Measurements from ENCODE around the gene DBP.

DBP gene

DNA sequence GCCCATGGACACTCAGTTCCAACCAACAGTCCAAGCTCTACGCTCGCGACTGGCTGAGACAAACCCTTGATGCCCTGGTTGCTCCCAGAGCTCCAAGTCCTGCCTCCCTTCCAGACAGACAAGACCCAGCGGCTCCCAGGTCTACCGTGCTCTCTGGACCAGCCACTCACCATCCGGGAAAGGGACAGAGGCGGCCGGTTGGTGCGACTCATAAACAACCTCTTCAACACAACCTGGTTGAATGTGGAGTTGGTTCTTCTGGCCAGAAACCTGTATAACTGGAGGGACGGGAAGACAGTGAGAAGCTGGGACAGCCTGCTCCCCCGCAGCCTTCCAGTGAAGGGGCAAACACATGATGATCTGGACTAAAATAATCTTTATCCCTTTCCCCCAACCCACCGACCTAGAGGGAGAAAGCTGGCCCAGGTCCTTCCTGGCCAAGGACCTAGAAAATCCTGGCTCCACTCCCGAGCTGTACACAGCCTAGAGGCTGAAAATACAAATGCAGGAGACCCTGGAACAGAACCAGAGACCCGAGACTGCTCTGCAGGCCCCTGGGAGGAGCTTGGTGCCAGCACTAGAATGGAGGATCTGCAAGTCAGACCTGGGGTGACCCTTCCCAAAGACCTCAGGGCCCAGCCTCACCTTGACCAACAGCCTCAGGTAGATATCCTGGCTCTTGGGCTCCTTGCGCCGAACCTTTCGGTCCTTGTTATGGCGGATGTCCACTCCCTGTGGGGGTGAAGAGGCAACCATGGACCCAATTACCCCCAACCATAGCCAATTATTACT, 19.8 kb downstream of the DBP start:
- Histone ChIP-seq H3K4me3 (ENCODE audit: low read length) (peak overlapping the region; percentile 96), H3K4me2 (ENCODE audit: low read length) (peak overlapping the region; percentile 98), H3K4me1 (ENCODE audit: low read length) (peaks cover 28% of the 10 kb centered on the region), H3K9me3 (ENCODE audit: insufficient read depth, low read length) (no peaks in the 10 kb centered on the region), H3K79me2 (ENCODE audit: low read length) (peaks cover 46% of the 10 kb centered on the region), H3K36me3 (replicated peaks; ENCODE audit: low read depth, low read length) (peaks cover 39% of the 10 kb centered on the region), H3K27ac (ENCODE audit: low read length) (peak overlapping the region; percentile 62), H4K20me1 (ENCODE audit: insufficient read depth, low read length) (peaks cover 46% of the 10 kb centered on the region), H3K9ac (ENCODE audit: low read length) (peak overlapping the region; percentile 99), H3K27me3 (ENCODE audit: low read depth, low read length) (no peaks in the 10 kb centered on the region), H2AFZ (ENCODE audit: low read depth, low read length) (no peak overlapping the region)
- TF ChIP-seq EZH2phosphoT487 (IDR thresholded peaks at IDR 0.05; ENCODE audit: low read depth), result no peak
- TF ChIP-seq, protein P1, sequence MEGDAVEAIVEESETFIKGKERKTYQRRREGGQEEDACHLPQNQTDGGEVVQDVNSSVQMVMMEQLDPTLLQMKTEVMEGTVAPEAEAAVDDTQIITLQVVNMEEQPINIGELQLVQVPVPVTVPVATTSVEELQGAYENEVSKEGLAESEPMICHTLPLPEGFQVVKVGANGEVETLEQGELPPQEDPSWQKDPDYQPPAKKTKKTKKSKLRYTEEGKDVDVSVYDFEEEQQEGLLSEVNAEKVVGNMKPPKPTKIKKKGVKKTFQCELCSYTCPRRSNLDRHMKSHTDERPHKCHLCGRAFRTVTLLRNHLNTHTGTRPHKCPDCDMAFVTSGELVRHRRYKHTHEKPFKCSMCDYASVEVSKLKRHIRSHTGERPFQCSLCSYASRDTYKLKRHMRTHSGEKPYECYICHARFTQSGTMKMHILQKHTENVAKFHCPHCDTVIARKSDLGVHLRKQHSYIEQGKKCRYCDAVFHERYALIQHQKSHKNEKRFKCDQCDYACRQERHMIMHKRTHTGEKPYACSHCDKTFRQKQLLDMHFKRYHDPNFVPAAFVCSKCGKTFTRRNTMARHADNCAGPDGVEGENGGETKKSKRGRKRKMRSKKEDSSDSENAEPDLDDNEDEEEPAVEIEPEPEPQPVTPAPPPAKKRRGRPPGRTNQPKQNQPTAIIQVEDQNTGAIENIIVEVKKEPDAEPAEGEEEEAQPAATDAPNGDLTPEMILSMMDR (IDR thresholded peaks at IDR 0.05; ENCODE audit: low read depth, low read length), result no peak

DNA sequence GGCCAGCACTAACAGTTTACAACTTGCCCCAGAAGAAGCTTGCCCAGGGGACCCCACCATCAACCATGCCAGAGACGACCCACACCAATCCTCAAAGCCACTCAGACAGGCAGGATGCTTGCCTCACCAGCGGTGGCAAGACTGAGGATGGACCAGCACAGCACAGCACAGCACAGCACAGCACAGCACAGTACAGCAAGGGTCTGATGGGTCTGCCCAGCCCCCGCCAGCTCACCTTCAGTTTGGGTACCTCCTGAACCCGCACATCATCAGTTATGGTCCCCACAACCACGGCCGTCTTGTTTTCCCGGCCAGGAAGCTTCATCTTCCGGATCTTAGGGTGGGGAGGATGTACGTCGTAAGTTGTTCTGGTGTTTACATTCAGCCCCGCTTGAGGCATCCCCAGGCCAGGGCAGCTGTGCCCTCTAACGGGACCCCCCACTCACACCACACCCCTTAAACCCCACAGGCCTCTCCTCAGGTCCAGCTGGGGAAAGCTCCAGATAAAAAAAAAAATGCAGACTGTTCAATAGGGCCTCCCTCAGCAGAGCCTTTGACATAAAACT, 20.6 kb downstream of the DBP start:
- Histone ChIP-seq H3K27me3 (ENCODE audit: low read depth, low read length) (no peaks in the 10 kb centered on the region), H3K9me3 (ENCODE audit: insufficient read depth, low read length) (no peaks in the 10 kb centered on the region), H3K4me3 (ENCODE audit: low read length) (no peak overlapping the region), H3K79me2 (ENCODE audit: low read length) (peaks cover 46% of the 10 kb centered on the region), H3K27ac (ENCODE audit: low read length) (no peak overlapping the region), H2AFZ (ENCODE audit: low read depth, low read length) (no peak overlapping the region), H3K4me2 (ENCODE audit: low read length) (peak overlapping the region; percentile 98), H3K4me1 (ENCODE audit: low read length) (peaks cover 24% of the 10 kb centered on the region), H3K36me3 (replicated peaks; ENCODE audit: low read depth, low read length) (peaks cover 39% of the 10 kb centered on the region), H4K20me1 (ENCODE audit: insufficient read depth, low read length) (peaks cover 46% of the 10 kb centered on the region), H3K9ac (ENCODE audit: low read length) (no peak overlapping the region)
- TF ChIP-seq EZH2phosphoT487 (IDR thresholded peaks at IDR 0.05; ENCODE audit: low read depth), result no peak
- TF ChIP-seq, protein P1 (IDR thresholded peaks at IDR 0.05; ENCODE audit: low read depth, low read length), result no peak

DNA sequence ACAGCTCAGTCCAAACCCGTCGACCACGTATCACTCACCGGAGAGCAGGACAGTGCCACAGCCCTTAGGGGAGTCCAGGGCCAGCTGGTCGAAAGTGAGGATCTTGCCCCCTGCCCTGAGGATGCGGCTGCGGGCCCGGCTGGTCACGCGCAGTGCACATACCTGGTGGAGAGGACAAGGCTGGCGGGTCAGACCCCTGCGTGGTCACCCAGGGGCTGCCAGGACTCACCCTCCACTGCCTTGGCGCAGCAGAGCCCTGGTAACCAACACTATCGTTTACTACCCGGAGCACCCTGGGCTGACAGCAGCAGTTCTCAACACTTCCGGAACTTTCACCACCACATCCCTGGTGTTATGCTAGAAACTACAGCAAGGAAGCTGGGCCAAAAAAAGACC, 21.1 kb downstream of the DBP start:
- H3K27me3 ChIP-seq (ENCODE audit: low read depth, low read length), result no peaks in the 10 kb centered on the region
- no peak overlapping the region for H3K4me3 ChIP-seq (ENCODE audit: low read length)
- no peak overlapping the region for H3K4me2 ChIP-seq (ENCODE audit: low read length)
- no peak overlapping the region for H3K27ac ChIP-seq (ENCODE audit: low read length)
- H3K36me3 ChIP-seq (replicated peaks; ENCODE audit: low read depth, low read length), result peaks cover 39% of the 10 kb centered on the region
- TF ChIP-seq EZH2phosphoT487 (IDR thresholded peaks at IDR 0.05; ENCODE audit: low read depth), result no peak
- TF ChIP-seq, protein P1 (IDR thresholded peaks at IDR 0.05; ENCODE audit: low read depth, low read length), result no peak
- no peak overlapping the region for H2AFZ ChIP-seq (ENCODE audit: low read depth, low read length)
- peaks cover 46% of the 10 kb centered on the region for H3K79me2 ChIP-seq (ENCODE audit: low read length)
- H4K20me1 ChIP-seq (ENCODE audit: insufficient read depth, low read length), result peaks cover 46% of the 10 kb centered on the region
- no peak overlapping the region for H3K9ac ChIP-seq (ENCODE audit: low read length)
- no peaks in the 10 kb centered on the region for H3K9me3 ChIP-seq (ENCODE audit: insufficient read depth, low read length)
- peaks cover 21% of the 10 kb centered on the region for H3K4me1 ChIP-seq (ENCODE audit: low read length)

DNA sequence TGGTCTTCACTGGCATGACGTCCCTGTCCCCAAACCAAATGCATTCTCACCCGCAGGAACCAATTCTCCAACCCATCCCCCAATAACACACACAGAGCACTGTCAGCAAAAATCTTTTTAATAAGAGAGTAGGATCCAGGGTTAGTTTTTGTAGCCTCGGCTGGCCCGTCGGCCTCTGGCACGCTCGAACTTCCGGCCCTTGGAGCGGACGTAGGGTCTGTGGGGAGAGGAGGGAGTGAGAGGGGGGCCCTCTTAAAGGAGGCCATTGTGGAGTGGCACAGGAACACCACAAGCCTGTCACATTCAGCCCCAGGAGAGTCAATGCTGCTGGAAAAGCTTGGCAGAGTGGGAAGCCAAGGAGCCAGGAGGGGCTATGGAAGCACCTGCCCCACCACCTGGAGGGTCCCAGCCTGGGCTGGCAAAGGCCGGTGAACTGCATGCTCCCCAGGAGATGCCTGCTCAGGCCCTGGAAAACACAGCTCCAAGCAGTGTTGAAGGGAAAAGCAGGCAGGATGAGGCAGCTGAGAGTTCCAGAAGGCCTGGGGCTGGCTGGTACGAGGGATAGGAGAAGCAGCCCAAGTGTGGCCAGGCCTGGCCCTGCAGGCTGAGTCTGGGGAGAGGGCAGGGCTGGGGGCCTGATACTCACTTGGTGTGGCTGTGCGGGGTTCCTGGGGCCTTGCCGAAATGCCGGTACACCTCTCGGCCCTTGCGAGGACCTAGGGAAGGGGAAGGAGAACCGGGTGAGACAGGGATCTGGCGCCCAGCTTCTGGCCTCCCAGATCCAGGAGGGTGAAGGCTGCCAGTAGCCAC, 21.7 kb downstream of the DBP start:
- Histone ChIP-seq H3K79me2 (ENCODE audit: low read length) (peaks cover 46% of the 10 kb centered on the region), H2AFZ (ENCODE audit: low read depth, low read length) (no peak overlapping the region), H3K4me3 (ENCODE audit: low read length) (no peak overlapping the region), H3K4me2 (ENCODE audit: low read length) (no peak overlapping the region), H3K27ac (ENCODE audit: low read length) (no peak overlapping the region), H3K4me1 (ENCODE audit: low read length) (peaks cover 21% of the 10 kb centered on the region), H3K9ac (ENCODE audit: low read length) (no peak overlapping the region), H3K27me3 (ENCODE audit: low read depth, low read length) (no peaks in the 10 kb centered on the region), H3K9me3 (ENCODE audit: insufficient read depth, low read length) (no peaks in the 10 kb centered on the region), H4K20me1 (ENCODE audit: insufficient read depth, low read length) (peaks cover 46% of the 10 kb centered on the region), H3K36me3 (replicated peaks; ENCODE audit: low read depth, low read length) (peaks cover 39% of the 10 kb centered on the region)
- TF ChIP-seq, protein P1 (IDR thresholded peaks at IDR 0.05; ENCODE audit: low read depth, low read length), result no peak
- TF ChIP-seq EZH2phosphoT487 (IDR thresholded peaks at IDR 0.05; ENCODE audit: low read depth), result no peak
